Measurements from ENCODE around the gene DNAJC8.

- TF ChIP-seq POLR2A (IDR thresholded peaks at IDR 0.05; ENCODE audit: low read depth, low read length), result peak; percentile 92
- peak; percentile 95 for TF ChIP-seq TAF1 (IDR thresholded peaks at IDR 0.05; ENCODE audit: borderline replicate concordance, low read depth, low read length)
These were observed at the start of gene DNAJC8 for GRCh38 chr1:28232558-28233263.

All from GM12892 (cell line).